HEK293 (cell line): ENCODE data around the gene UBE2E1.

Experiments
- CTCF ChIP-seq: fragments of 450-650 bp; formaldehyde crosslinking; IDR thresholded peaks from 2 replicates; pipeline ENCODE4 v1.5.1; 2016; ENCODE audit warnings: missing biosample characterization, missing genetic modification characterization
- PATZ1 ChIP-seq: fragments of 450-650 bp; formaldehyde crosslinking; IDR thresholded peaks from 2 replicates; pipeline ENCODE4 v1.5.1; 2016; ENCODE audit warnings: missing biosample characterization, missing genetic modification characterization
- SALL2 ChIP-seq: fragments of 450-650 bp; formaldehyde crosslinking; IDR thresholded peaks from 2 replicates; pipeline ENCODE4 v1.5.0; 2017; ENCODE audit warnings: missing biosample characterization, mild to moderate bottlenecking, missing genetic modification characterization, borderline replicate concordance
- SP3 ChIP-seq: fragments of 450-650 bp; formaldehyde crosslinking; IDR thresholded peaks from 2 replicates; pipeline ENCODE4 v1.5.1; 2016; ENCODE audit warnings: missing biosample characterization, missing genetic modification characterization
- TCF7L2 ChIP-seq: IDR thresholded peaks from 2 replicates; pipeline ENCODE4 v1.6.1; 2011; ENCODE audit warnings: low read depth, mild to moderate bottlenecking, inconsistent platforms, low read length, moderate library complexity, borderline replicate concordance
- YY1 ChIP-seq: fragments of 450-650 bp; formaldehyde crosslinking; IDR thresholded peaks from 2 replicates; pipeline ENCODE4 v1.5.1; 2018; ENCODE audit warnings: missing biosample characterization, missing genetic modification characterization
- ZNF146 ChIP-seq: fragments of 450-650 bp; formaldehyde crosslinking; IDR thresholded peaks from 2 replicates; pipeline ENCODE4 v1.5.1; 2016; ENCODE audit warnings: missing biosample characterization, missing genetic modification characterization
- ZNF274 ChIP-seq, 2 experiments: fragments of 200-500 bp in 1 of 2; fragments of 450-650 bp in 1 of 2; sonication (Bioruptor generic) in 1 of 2; formaldehyde crosslinking in 1 of 2; IDR thresholded peaks; 2 replicates each; pipeline versions ENCODE4 v1.5.1 to v1.6.1; 2014 to 2016; ENCODE audit warnings: borderline replicate concordance in 1 of 2, inconsistent platforms in 1 of 2, low read length in 1 of 2, missing biosample characterization in 1 of 2, missing genetic modification characterization in 1 of 2
- ZNF302 ChIP-seq: fragments of 450-650 bp; formaldehyde crosslinking; IDR thresholded peaks from 2 replicates; pipeline ENCODE4 v1.5.1; 2016; ENCODE audit warnings: missing biosample characterization, missing genetic modification characterization, low read depth
- ZNF660 ChIP-seq: fragments of 450-650 bp; IDR thresholded peaks from 2 replicates; pipeline ENCODE4 v1.5.1; 2018; ENCODE audit warnings: missing biosample characterization, mild to moderate bottlenecking, missing genetic modification characterization
- ZNF843 ChIP-seq: fragments of 450-650 bp; formaldehyde crosslinking; IDR thresholded peaks from 2 replicates; pipeline ENCODE4 v1.5.1; 2016; ENCODE audit warnings: missing biosample characterization, missing genetic modification characterization
- ZSCAN16 ChIP-seq: fragments of 450-650 bp; formaldehyde crosslinking; IDR thresholded peaks from 2 replicates; pipeline ENCODE4 v1.5.1; 2016; ENCODE audit warnings: missing biosample characterization, missing genetic modification characterization

- TF ChIP-seq SALL2 (tag by site-specific recombination) (no peak), ZNF274 (IDR thresholded peaks at IDR 0.05; ENCODE audit: low read length) (no peak), ZNF274 (tag by site-specific recombination; IDR thresholded peaks at IDR 0.05; ENCODE audit: borderline replicate concordance) (no peak), PATZ1 (tag by site-specific recombination) (no peak), ZSCAN16 (tag by site-specific recombination) (no peak), CTCF (tag by site-specific recombination) (no peak), ZNF146 (tag by site-specific recombination) (no peak), ZNF843 (tag by site-specific recombination) (no peak), ZNF660 (tag by site-specific recombination) (no peak), SP3 (no peak), ZNF302 (tag by site-specific recombination) (no peak), TCF7L2 (no peak), YY1 (tag by site-specific recombination) (no peak)
These were observed 14.1 kb upstream of the UBE2E1 start for GRCh38 chr3:23791678-23792077.
